CD14-positive monocyte (primary cell): ENCODE data around the gene ASIC2. TPM values are rescaled to one million over a fixed set of nuclear protein-coding genes. Genes with fewer than 3 reads are reported as not detected.

Experiments
- DNase-seq, 3 donors: peaks; one replicate each; pipeline ENCODE4 v3.0.0-alpha.2; 2011 to 2022
- H2AFZ ChIP-seq: 2 replicates; pipeline ENCODE4 v1.6.0; 2012; ENCODE audit warnings: mild to moderate bottlenecking, low read depth, low read length, inconsistent platforms; ENCODE audit not compliant: insufficient read depth, poor library complexity, severe bottlenecking
- H3K27ac ChIP-seq, 2 donors: 1 replicate in 1 of 2; 2 replicates in 1 of 2; pipeline ENCODE4 v1.5.1; 2012 to 2013; ENCODE audit warnings: low read length in 2 of 2, control low read depth in 1 of 2, inconsistent platforms in 1 of 2, low read depth in 1 of 2, mild to moderate bottlenecking in 1 of 2
- H3K27me3 ChIP-seq, 2 donors: one replicate each; pipeline versions ENCODE4 v1.6.0 to v1.6.1; 2011 to 2013; ENCODE audit warnings: low read length in 2 of 2; ENCODE audit not compliant: control insufficient read depth in 2 of 2, insufficient read depth in 2 of 2
- H3K36me3 ChIP-seq, 2 donors: replicated peaks in 1 of 2; 1 replicate in 1 of 2; 2 replicates in 1 of 2; pipeline versions ENCODE4 v1.5.1 to v1.6.1; 2012 to 2013; ENCODE audit warnings: low read length in 2 of 2, control low read depth in 1 of 2, inconsistent platforms in 1 of 2, mild to moderate bottlenecking in 1 of 2; ENCODE audit not compliant: insufficient read depth in 2 of 2, control insufficient read depth in 1 of 2
- H3K4me1 ChIP-seq, 2 donors: 1 replicate in 1 of 2; 2 replicates in 1 of 2; pipeline versions ENCODE4 v1.5.1 to v1.6.1; 2012 to 2013; ENCODE audit warnings: low read length in 2 of 2, control low read depth in 1 of 2, inconsistent platforms in 1 of 2, mild to moderate bottlenecking in 1 of 2, moderate library complexity in 1 of 2; ENCODE audit not compliant: insufficient read depth in 2 of 2, control insufficient read depth in 1 of 2
- H3K4me2 ChIP-seq: replicated peaks from 2 replicates; pipeline ENCODE3; 2012; ENCODE audit warnings: low read length, moderate library complexity, mild to moderate bottlenecking; ENCODE audit not compliant: poor library complexity, severe bottlenecking; ENCODE audit errors: extremely low read depth
- H3K4me3 ChIP-seq, 3 experiments: fragments of 200-600 bp in 1 of 3; sonication (generic) in 1 of 3; replicated peaks in 1 of 3; 1 replicate in 2 of 3; 2 replicates in 1 of 3; pipeline ENCODE4 v1.5.1; 2011 to 2013; ENCODE audit warnings: low read length in 3 of 3, mild to moderate bottlenecking in 3 of 3, control low read depth in 2 of 3, low read depth in 2 of 3, inconsistent platforms in 1 of 3, moderate library complexity in 1 of 3
- H3K79me2 ChIP-seq: 2 replicates; pipeline ENCODE4 v1.6.0; 2012; ENCODE audit warnings: mild to moderate bottlenecking, control low read depth, inconsistent platforms, low read length, moderate library complexity; ENCODE audit not compliant: insufficient read depth
- H3K9ac ChIP-seq: 2 replicates; pipeline ENCODE4 v1.6.0; 2017; ENCODE audit warnings: low read length, mild to moderate bottlenecking; ENCODE audit not compliant: insufficient read depth, poor library complexity, severe bottlenecking
- H3K9me3 ChIP-seq, 2 donors: replicated peaks in 1 of 2; 1 replicate in 1 of 2; 2 replicates in 1 of 2; pipeline versions ENCODE4 v1.5.1 to v1.6.1; 2012 to 2013; ENCODE audit warnings: low read length in 2 of 2, control low read depth in 1 of 2; ENCODE audit not compliant: control insufficient read depth in 1 of 2, insufficient read depth in 1 of 2
- H4K20me1 ChIP-seq: 2 replicates; pipeline ENCODE4 v1.6.0; 2012; ENCODE audit warnings: mild to moderate bottlenecking, low read length, control low read depth, moderate library complexity; ENCODE audit not compliant: insufficient read depth
- H3K27ac Mint-ChIP-seq, 7 donors: one replicate each; pipeline ENCODE4 v1.8.0; 2020; ENCODE audit warnings: mild to moderate bottlenecking in 7 of 7, mixed read lengths in 7 of 7, moderate library complexity in 6 of 7, inconsistent platforms in 2 of 7
- H3K27me3 Mint-ChIP-seq, 3 donors: one replicate each; pipeline ENCODE4 v1.8.0; 2021 to 2022; ENCODE audit warnings: low read depth in 3 of 3, mild to moderate bottlenecking in 3 of 3, mixed read lengths in 3 of 3, moderate library complexity in 3 of 3, inconsistent platforms in 1 of 3
- H3K36me3 Mint-ChIP-seq, 2 donors: one replicate each; pipeline ENCODE4 v1.8.0; 2020; ENCODE audit warnings: mixed read lengths in 2 of 2, inconsistent platforms in 1 of 2, mild to moderate bottlenecking in 1 of 2
- H3K4me1 Mint-ChIP-seq: one replicate; pipeline ENCODE4 v1.8.0; 2020; ENCODE audit warnings: mild to moderate bottlenecking, mixed read lengths
- H3K4me3 Mint-ChIP-seq, 2 donors: one replicate each; pipeline ENCODE4 v1.8.0; 2020; ENCODE audit warnings: mild to moderate bottlenecking in 2 of 2, mixed read lengths in 2 of 2, moderate library complexity in 1 of 2
- H3K9me3 Mint-ChIP-seq, 7 donors: one replicate each; pipeline ENCODE4 v1.8.0; 2020 to 2022; ENCODE audit warnings: mixed read lengths in 7 of 7, mild to moderate bottlenecking in 6 of 7, moderate library complexity in 6 of 7, inconsistent platforms in 2 of 7
- WGBS: methylation state at CpG from one replicate; pipeline ENCODE4 v1.1.5; 2013; ENCODE audit warnings: missing lambda C conversion rate; ENCODE audit not compliant: insufficient coverage; 5-methylcytosine and 5-hydroxymethylcytosine counted together
- intact Hi-C, 2 donors: fragments of 100-400 bp; cut with micrococcal nuclease; formaldehyde crosslinking; loops; one replicate each; pipeline versions ENCODE4 v1.15.0 to v1.15.1; 2023
- polyA plus RNA-seq, 3 donors: library from polyadenylated mRNA; depleted of rRNA in 1 of 3; unstranded in 2 of 3; stranded (reverse) in 1 of 3; fragments of 300-500 nt in 2 of 3; fragments of >200 nt in 1 of 3; fragmentation: Illumina TruSeq in 2 of 3; gene quantifications; 1 replicate in 2 of 3; 2 replicates in 1 of 3; pipeline ENCODE4 v1.2.3, GENCODE V29; 2012 to 2021
- TF ChIP-seq, protein P1 (sequence below): fragments of 200-600 bp; IDR thresholded peaks from one replicate; pipeline ENCODE4 v1.8.0; 2022; ENCODE audit warnings: antibody characterized with exemption, mild to moderate bottlenecking

Gene ASIC2
- polyA plus RNA-seq, 3 donors: not detected

DNA sequence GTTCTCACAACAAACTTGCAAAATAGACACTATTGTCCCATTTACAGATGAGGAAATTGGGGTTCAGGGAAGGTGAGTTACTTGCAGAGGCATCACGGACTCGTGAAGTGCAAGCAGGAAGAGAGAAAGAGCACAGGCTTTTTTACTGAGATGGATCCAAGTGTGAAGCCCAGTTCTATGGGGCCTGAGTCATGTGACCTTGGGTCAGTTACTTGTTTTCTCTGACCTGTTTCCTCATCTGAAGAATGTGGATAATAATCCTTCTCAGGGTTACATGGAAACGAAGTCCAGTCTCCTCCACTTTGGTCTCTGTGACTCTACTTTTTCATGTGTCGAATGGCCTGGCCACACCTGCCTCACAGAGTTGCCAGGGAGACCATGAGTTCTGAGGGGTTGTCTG is 167.0 kb downstream of the ASIC2 start:
- Histone ChIP-seq H3K9ac (no peak overlapping the region), H3K79me2 (no peaks in the 10 kb centered on the region), H4K20me1 (no peaks in the 10 kb centered on the region), H3K36me3 (no peaks in the 10 kb centered on the region), H3K4me2 (no peak overlapping the region), H3K27ac (no peak overlapping the region), H3K27me3 (no peaks in the 10 kb centered on the region), H3K4me3 (no peak overlapping the region), H2AFZ (no peak overlapping the region), H3K4me1 (no peaks in the 10 kb centered on the region), H3K9me3 (no peaks in the 10 kb centered on the region)
- intact Hi-C loops: no loop called here
- DNase-seq: no peak
- Mint-ChIP-seq H3K27me3 (peaks cover 0 to 15% (median 4%) of the 10 kb centered on the region in 3 donors), H3K36me3 (no peaks in the 10 kb centered on the region), H3K4me1 (peaks cover 7% of the 10 kb centered on the region), H3K4me3 (no peak overlapping the region), H3K27ac (no peak overlapping the region), H3K9me3 (peaks cover 0 to 3% (median 0%) of the 10 kb centered on the region in 7 donors)
- 93% methylated on average over 3 of the region's 4 CpGs for WGBS
- TF ChIP-seq, protein P1, sequence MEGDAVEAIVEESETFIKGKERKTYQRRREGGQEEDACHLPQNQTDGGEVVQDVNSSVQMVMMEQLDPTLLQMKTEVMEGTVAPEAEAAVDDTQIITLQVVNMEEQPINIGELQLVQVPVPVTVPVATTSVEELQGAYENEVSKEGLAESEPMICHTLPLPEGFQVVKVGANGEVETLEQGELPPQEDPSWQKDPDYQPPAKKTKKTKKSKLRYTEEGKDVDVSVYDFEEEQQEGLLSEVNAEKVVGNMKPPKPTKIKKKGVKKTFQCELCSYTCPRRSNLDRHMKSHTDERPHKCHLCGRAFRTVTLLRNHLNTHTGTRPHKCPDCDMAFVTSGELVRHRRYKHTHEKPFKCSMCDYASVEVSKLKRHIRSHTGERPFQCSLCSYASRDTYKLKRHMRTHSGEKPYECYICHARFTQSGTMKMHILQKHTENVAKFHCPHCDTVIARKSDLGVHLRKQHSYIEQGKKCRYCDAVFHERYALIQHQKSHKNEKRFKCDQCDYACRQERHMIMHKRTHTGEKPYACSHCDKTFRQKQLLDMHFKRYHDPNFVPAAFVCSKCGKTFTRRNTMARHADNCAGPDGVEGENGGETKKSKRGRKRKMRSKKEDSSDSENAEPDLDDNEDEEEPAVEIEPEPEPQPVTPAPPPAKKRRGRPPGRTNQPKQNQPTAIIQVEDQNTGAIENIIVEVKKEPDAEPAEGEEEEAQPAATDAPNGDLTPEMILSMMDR: no peak

DNA sequence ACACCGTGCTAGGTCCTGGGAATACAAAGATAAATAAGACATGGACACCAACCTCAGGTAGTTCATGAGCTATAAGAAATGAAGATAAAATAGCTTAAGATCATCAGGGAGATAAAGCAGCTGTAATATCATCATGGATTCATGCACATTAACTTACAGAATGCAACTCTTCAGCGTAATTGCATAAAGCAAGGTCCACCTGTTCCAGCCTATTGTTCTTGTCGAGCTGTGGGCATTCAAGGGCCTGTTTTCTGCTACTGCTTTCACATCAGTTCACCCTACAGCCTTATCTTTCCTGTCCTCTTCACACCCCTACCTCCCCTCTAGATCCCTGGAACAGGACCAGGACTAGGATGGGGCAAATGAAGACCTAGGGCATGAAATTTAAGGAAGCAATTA is 167.5 kb downstream of the ASIC2 start:
- TF ChIP-seq, protein P1: no peak
- peaks cover 0 to 3% (median 0%) of the 10 kb centered on the region in 7 donors for H3K9me3 Mint-ChIP-seq
- Histone ChIP-seq H3K4me2 (no peak overlapping the region), H3K27ac (no peak overlapping the region), H3K9me3 (no peaks in the 10 kb centered on the region), H3K36me3 (no peaks in the 10 kb centered on the region), H2AFZ (no peak overlapping the region), H3K9ac (no peak overlapping the region), H3K79me2 (no peaks in the 10 kb centered on the region), H3K27me3 (no peaks in the 10 kb centered on the region), H3K4me3 (no peak overlapping the region), H3K4me1 (no peaks in the 10 kb centered on the region), H4K20me1 (no peaks in the 10 kb centered on the region)
- peaks cover 1 to 15% (median 4%) of the 10 kb centered on the region in 3 donors for H3K27me3 Mint-ChIP-seq
- H3K4me1 Mint-ChIP-seq: peaks cover 7% of the 10 kb centered on the region
- no peaks in the 10 kb centered on the region for H3K36me3 Mint-ChIP-seq
- no peak overlapping the region for H3K4me3 Mint-ChIP-seq
- DNase-seq: no peak
- intact Hi-C loops: no loop called here
- 89% methylated on average over 2 of the region's 3 CpGs for WGBS
- no peak overlapping the region for H3K27ac Mint-ChIP-seq
